ENCODE results near the gene TEKTIP1.

Gene TEKTIP1

DNA sequence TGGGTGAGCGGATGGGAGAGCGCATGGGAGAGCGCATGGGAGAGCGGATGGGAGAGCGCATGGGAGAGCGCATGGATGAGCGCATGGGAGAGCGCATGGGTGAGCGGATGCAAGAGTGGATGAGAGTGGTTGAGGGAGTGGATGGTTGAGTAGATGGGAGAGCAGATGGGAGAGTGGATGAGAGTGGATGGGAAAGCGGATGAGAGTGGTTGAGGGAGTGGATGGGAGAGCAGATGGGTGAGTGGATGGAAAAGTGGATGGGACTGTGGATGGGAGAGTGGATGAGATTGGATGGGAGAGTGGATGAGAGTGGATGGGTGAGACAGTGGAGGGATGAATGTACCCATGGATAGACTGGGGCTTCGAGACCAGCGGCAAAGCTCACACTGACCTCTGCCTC is 8.6 kb upstream of the TEKTIP1 start:
- H3K4me1 Mint-ChIP-seq, result no peaks in the 10 kb centered on the region

GRCh38 chr19:3531716-3532115 is 7.3 kb upstream of the TEKTIP1 start:
- Mint-ChIP-seq H3K36me3 (ENCODE audit: low read depth) (peaks cover 13% of the 10 kb centered on the region), H3K27me3 (ENCODE audit: low read depth, poor library complexity) (no peaks in the 10 kb centered on the region), H3K4me1 (no peaks in the 10 kb centered on the region), H3K4me3 (no peak overlapping the region), H3K9me3 (no peaks in the 10 kb centered on the region), H3K27ac (no peak overlapping the region)
- DNase-seq, result no peak
- no peak for TF ChIP-seq CTCF (IDR thresholded peaks at IDR 0.05)

More for the DNA sequence above, 8.6 kb upstream of the TEKTIP1 start:
- no peak for TF ChIP-seq CTCF (IDR thresholded peaks at IDR 0.05)
- no peak for DNase-seq
- no peak overlapping the region for H3K27ac Mint-ChIP-seq
- H3K27me3 Mint-ChIP-seq (ENCODE audit: low read depth, poor library complexity), result no peaks in the 10 kb centered on the region
- no peak overlapping the region for H3K4me3 Mint-ChIP-seq
- peaks cover 13% of the 10 kb centered on the region for H3K36me3 Mint-ChIP-seq (ENCODE audit: low read depth)
- no peaks in the 10 kb centered on the region for H3K9me3 Mint-ChIP-seq

GRCh38 chr19:3532154-3532786 is 6.7 kb upstream of the TEKTIP1 start:
- no peak for DNase-seq
- Mint-ChIP-seq H3K4me1 (no peaks in the 10 kb centered on the region), H3K36me3 (ENCODE audit: low read depth) (peaks cover 13% of the 10 kb centered on the region), H3K9me3 (no peaks in the 10 kb centered on the region), H3K4me3 (no peak overlapping the region), H3K27ac (no peak overlapping the region), H3K27me3 (ENCODE audit: low read depth, poor library complexity) (no peaks in the 10 kb centered on the region)
- TF ChIP-seq CTCF (IDR thresholded peaks at IDR 0.05), result no peak

DNA sequence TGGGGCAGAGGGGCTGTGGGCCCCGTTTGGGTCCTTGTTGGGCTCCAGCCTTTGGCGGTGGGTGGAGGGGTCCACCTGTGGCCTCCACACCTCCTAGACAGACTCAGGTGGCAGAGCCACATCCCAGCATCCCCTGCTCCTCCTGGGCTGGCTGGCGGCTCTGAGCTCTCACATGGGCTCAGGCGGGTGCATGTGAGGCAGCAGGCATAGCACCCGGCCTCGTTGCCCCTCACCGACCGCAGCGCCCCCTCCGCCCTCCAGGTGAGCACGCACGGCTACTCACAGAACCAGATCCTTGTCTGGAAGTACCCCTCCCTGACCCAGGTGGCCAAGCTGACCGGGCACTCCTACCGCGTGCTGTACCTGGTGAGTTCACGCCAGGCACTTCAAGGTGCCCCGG is 5.9 kb upstream of the TEKTIP1 start:
- no peak overlapping the region for H3K27ac Mint-ChIP-seq
- H3K36me3 Mint-ChIP-seq (ENCODE audit: low read depth), result peaks cover 13% of the 10 kb centered on the region
- H3K4me1 Mint-ChIP-seq, result no peaks in the 10 kb centered on the region
- no peaks in the 10 kb centered on the region for H3K27me3 Mint-ChIP-seq (ENCODE audit: low read depth, poor library complexity)
- no peaks in the 10 kb centered on the region for H3K9me3 Mint-ChIP-seq
- no peak for TF ChIP-seq CTCF (IDR thresholded peaks at IDR 0.05)
- DNase-seq, result no peak
- H3K4me3 Mint-ChIP-seq, result no peak overlapping the region

DNA sequence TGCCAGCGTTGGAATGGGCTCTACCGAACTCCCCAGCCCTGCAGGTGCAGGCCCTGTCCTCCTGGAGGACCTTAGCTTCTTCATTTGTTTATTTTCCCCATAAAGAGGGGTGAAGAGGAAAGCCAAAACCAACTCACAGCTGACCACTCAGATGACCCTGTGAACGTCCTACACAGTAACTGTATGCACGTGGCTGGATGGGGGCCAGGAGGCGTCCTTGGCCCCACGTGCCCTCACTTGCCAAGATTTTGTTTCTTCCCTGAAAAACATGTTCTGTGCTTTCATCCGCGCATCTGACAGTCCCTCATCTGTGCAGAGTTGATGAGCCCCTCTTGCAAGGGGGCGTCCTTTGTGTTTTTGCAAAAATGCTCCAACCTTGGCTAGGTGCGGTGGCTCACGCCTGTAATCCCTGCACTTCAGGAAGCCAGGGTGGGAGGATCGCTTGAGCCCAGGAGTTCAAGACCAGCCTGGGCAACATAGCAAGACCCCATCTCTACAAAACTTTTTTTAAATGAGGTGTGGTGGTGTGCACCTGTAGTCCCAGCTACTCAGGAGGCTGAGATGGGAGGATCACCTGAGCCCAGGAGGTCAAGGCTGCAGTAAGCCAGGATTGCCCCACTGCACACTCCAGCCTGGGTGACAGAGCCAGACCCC is 5.3 kb upstream of the TEKTIP1 start:
- no peaks in the 10 kb centered on the region for H3K4me1 Mint-ChIP-seq
- H3K27ac Mint-ChIP-seq, result no peak overlapping the region
- no peak for DNase-seq
- no peaks in the 10 kb centered on the region for H3K27me3 Mint-ChIP-seq (ENCODE audit: low read depth, poor library complexity)
- no peak for TF ChIP-seq CTCF (IDR thresholded peaks at IDR 0.05)
- peaks cover 13% of the 10 kb centered on the region for H3K36me3 Mint-ChIP-seq (ENCODE audit: low read depth)
- H3K9me3 Mint-ChIP-seq, result no peaks in the 10 kb centered on the region
- H3K4me3 Mint-ChIP-seq, result no peak overlapping the region

All from nephron progenitor cell (in vitro differentiated cells).